ENCODE results near the gene C16orf90. TPM values are rescaled to one million over a fixed set of nuclear protein-coding genes. Genes with fewer than 3 reads are reported as not detected.

Gene C16orf90
- total and polyA plus RNA-seq, 7 donors: not detected

GRCh38 chr16:3454093-3454492 is 41.2 kb downstream of the C16orf90 start:
- intact Hi-C loops (cut with DNase I): no loop called here
- TF ChIP-seq, protein P1, sequence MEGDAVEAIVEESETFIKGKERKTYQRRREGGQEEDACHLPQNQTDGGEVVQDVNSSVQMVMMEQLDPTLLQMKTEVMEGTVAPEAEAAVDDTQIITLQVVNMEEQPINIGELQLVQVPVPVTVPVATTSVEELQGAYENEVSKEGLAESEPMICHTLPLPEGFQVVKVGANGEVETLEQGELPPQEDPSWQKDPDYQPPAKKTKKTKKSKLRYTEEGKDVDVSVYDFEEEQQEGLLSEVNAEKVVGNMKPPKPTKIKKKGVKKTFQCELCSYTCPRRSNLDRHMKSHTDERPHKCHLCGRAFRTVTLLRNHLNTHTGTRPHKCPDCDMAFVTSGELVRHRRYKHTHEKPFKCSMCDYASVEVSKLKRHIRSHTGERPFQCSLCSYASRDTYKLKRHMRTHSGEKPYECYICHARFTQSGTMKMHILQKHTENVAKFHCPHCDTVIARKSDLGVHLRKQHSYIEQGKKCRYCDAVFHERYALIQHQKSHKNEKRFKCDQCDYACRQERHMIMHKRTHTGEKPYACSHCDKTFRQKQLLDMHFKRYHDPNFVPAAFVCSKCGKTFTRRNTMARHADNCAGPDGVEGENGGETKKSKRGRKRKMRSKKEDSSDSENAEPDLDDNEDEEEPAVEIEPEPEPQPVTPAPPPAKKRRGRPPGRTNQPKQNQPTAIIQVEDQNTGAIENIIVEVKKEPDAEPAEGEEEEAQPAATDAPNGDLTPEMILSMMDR (IDR thresholded peaks at IDR 0.05): no peak
- 77 to 89% (median 83%) methylated on average over 5 of the region's 5 CpGs for WGBS, 3 donors
- H3K27me3 ChIP-seq (ENCODE audit: insufficient read depth in 3 of 3, low read length in 2 of 3): no peaks in the 10 kb centered on the region
- no peaks in the 10 kb centered on the region for H3K9me3 ChIP-seq
- ATAC-seq (no peak), DNase-seq (no peak)
- no peak overlapping the region for H3K4me3 ChIP-seq
- H3K27ac ChIP-seq: no peak overlapping the region
- peaks cover 18% of the 10 kb centered on the region for H3K4me1 ChIP-seq
- H3K36me3 ChIP-seq (ENCODE audit: insufficient read depth in 1 of 2, low read depth in 1 of 2): peaks cover 0 to 16% of the 10 kb centered on the region in 2 donors

- Histone ChIP-seq H3K27me3 (ENCODE audit: insufficient read depth in 3 of 3, low read length in 2 of 3) (no peaks in the 10 kb centered on the region), H3K27ac (peak overlapping the region; percentile 74), H3K4me1 (peaks cover 7% of the 10 kb centered on the region), H3K9me3 (no peaks in the 10 kb centered on the region), H3K4me3 (peak overlapping the region; percentile 73), H3K36me3 (ENCODE audit: insufficient read depth in 1 of 2, low read depth in 1 of 2) (peaks cover 0 to 28% of the 10 kb centered on the region in 2 donors)
- 31 to 37% (median 33%) methylated on average over 10 of the region's 10 CpGs for WGBS, 3 donors
- TF ChIP-seq, protein P1 (IDR thresholded peaks at IDR 0.05): no peak
- DNase-seq (no peak), ATAC-seq (peak; percentile 33 to 47 (median 44))
- intact Hi-C loops (cut with DNase I): no loop called here
Measured at GRCh38 chr16:3444032-3444388, 51.3 kb downstream of the C16orf90 start.

Other genes starting within 250 kb of the C16orf90 start
- under 1 TPM; 0.24 to 0.81 (median 0.69) TPM for gene MEFV, start 238.9 kb downstream of the C16orf90 start, total RNA-seq
- gene MEFV, start 238.9 kb downstream of the C16orf90 start, polyA plus RNA-seq: under 1 TPM; 0.07 to 0.09 (median 0.08) TPM
- 10 to 100 TPM; 11.0 to 17.8 (median 11.7) TPM for gene ZNF263, start 212.0 kb downstream of the C16orf90 start, total RNA-seq
- 10 to 100 TPM in 2 of 3 donors, 1 to 10 TPM in 1; 6.1 to 23.9 (median 12.8) TPM for gene ZNF263, start 212.0 kb downstream of the C16orf90 start, polyA plus RNA-seq
- 1 to 10 TPM; 5.8 to 7.6 (median 6.5) TPM for gene TIGD7, start 190.1 kb downstream of the C16orf90 start, total RNA-seq
- gene TIGD7, start 190.1 kb downstream of the C16orf90 start, polyA plus RNA-seq: 1 to 10 TPM; 3.1 to 9.4 (median 5.7) TPM
- gene ZNF75A, start 190.0 kb downstream of the C16orf90 start, total RNA-seq: 10 to 100 TPM; 11.4 to 20.5 (median 15.4) TPM
- gene ZNF75A, start 190.0 kb downstream of the C16orf90 start, polyA plus RNA-seq: 10 to 100 TPM in 2 of 3 donors, 1 to 10 TPM in 1; 7.4 to 15.7 (median 13.4) TPM
- not detected for gene OR2C1, start 139.6 kb downstream of the C16orf90 start, total RNA-seq
- not detected for gene OR2C1, start 139.6 kb downstream of the C16orf90 start, polyA plus RNA-seq
- 1 to 10 TPM; 4.7 to 9.5 (median 6.2) TPM for gene ZSCAN32, start 94.5 kb downstream of the C16orf90 start, total RNA-seq
- gene ZSCAN32, start 94.5 kb downstream of the C16orf90 start, polyA plus RNA-seq: 1 to 10 TPM; 4.6 to 9.8 (median 5.6) TPM
- gene ZNF174, start 94.3 kb downstream of the C16orf90 start, total RNA-seq: 1 to 10 TPM; 6.2 to 8.4 (median 7.6) TPM
- gene ZNF174, start 94.3 kb downstream of the C16orf90 start, polyA plus RNA-seq: 10 to 100 TPM in 1 of 3 donors, 1 to 10 TPM in 2; 6.1 to 23.3 (median 6.5) TPM
- gene ZNF597, start 52.0 kb downstream of the C16orf90 start, total RNA-seq: 1 to 10 TPM in 3 of 4 donors, under 1 TPM in 1; 0.79 to 1.3 (median 1.2) TPM
- 1 to 10 TPM in 1 of 3 donors, under 1 TPM in 2; 0.63 to 1.7 (median 0.98) TPM for gene ZNF597, start 52.0 kb downstream of the C16orf90 start, polyA plus RNA-seq
- gene NAA60, start 51.8 kb downstream of the C16orf90 start, total RNA-seq: 10 to 100 TPM; 17.9 to 20.1 (median 19.0) TPM
- 10 to 100 TPM; 20.9 to 29.3 (median 23.4) TPM for gene NAA60, start 51.8 kb downstream of the C16orf90 start, polyA plus RNA-seq
- 10 to 100 TPM; 16.7 to 19.5 (median 17.9) TPM for gene CLUAP1, start 5.5 kb upstream of the C16orf90 start, total RNA-seq
- gene CLUAP1, start 5.5 kb upstream of the C16orf90 start, polyA plus RNA-seq: 10 to 100 TPM in 1 of 3 donors, 1 to 10 TPM in 2; 7.4 to 17.3 (median 8.2) TPM
- 1 to 10 TPM in 1 of 4 donors, under 1 TPM in 3; 0.47 to 1.4 (median 0.77) TPM for gene NLRC3, start 81.9 kb upstream of the C16orf90 start, total RNA-seq
- gene NLRC3, start 81.9 kb upstream of the C16orf90 start, polyA plus RNA-seq: 1 to 10 TPM in 1 of 3 donors, under 1 TPM in 2; 0.25 to 1.3 (median 0.32) TPM
- gene SLX4, start 116.1 kb upstream of the C16orf90 start, total RNA-seq: 1 to 10 TPM; 1.9 to 3.1 (median 2.5) TPM
- gene SLX4, start 116.1 kb upstream of the C16orf90 start, polyA plus RNA-seq: 1 to 10 TPM in 2 of 3 donors, under 1 TPM in 1; 0.87 to 4.1 (median 3.1) TPM
- 1 to 10 TPM; 1.6 to 7.3 (median 2.6) TPM for gene DNASE1, start 159.2 kb upstream of the C16orf90 start, total RNA-seq
- 1 to 10 TPM in 2 of 3 donors, under 1 TPM in 1; 0.46 to 5.4 (median 5.2) TPM for gene DNASE1, start 159.2 kb upstream of the C16orf90 start, polyA plus RNA-seq
- gene TRAP1, start 222.0 kb upstream of the C16orf90 start, total RNA-seq: 100 to 1,000 TPM; 112 to 162 (median 142) TPM
- gene TRAP1, start 222.0 kb upstream of the C16orf90 start, polyA plus RNA-seq: 100 to 1,000 TPM in 2 of 3 donors, 10 to 100 TPM in 1; 98.1 to 122 (median 112) TPM

Data from psoas muscle (tissue), 8 donors.